DMS 273 (cell line): ENCODE data around the gene P2RY12.

Source experiments
- DNase-seq: peaks from one replicate; lab custom pipeline; 2025; ENCODE audit not compliant: unreplicated experiment; lab: John Stamatoyannopoulos, UW

P2RY12 gene

GRCh38 chr3:151307583-151308488 is 76.7 kb downstream of the P2RY12 start:
- DNase-seq = no peak

GRCh38 chr3:151307131-151307530 is 77.4 kb downstream of the P2RY12 start:
- no peak for DNase-seq

- DNase-seq = no peak
Observed at GRCh38 chr3:151306168-151306810, 78.3 kb downstream of the P2RY12 start.

- no peak for DNase-seq
Observed at GRCh38 chr3:151305775-151306151, 78.8 kb downstream of the P2RY12 start.

GRCh38 chr3:151305060-151305774 is 79.3 kb downstream of the P2RY12 start:
- DNase-seq = peak; percentile 22

- DNase-seq = no peak
Observed at GRCh38 chr3:151303751-151304150, 80.8 kb downstream of the P2RY12 start.

- DNase-seq = no peak
Observed at GRCh38 chr3:151301787-151302186, 82.8 kb downstream of the P2RY12 start.

- no peak for DNase-seq
Observed at GRCh38 chr3:151300539-151300938, 84.0 kb downstream of the P2RY12 start.

GRCh38 chr3:151299006-151299405 is 85.5 kb downstream of the P2RY12 start:
- DNase-seq = no peak

GRCh38 chr3:151297429-151297828 is 87.1 kb downstream of the P2RY12 start:
- no peak for DNase-seq

- DNase-seq = no peak
Observed at GRCh38 chr3:151296226-151296625, 88.3 kb downstream of the P2RY12 start.

- no peak for DNase-seq
Observed at GRCh38 chr3:151293127-151293526, 91.4 kb downstream of the P2RY12 start.

GRCh38 chr3:151290673-151291072 is 93.9 kb downstream of the P2RY12 start:
- peak; percentile 27 for DNase-seq

- DNase-seq = no peak
Observed at GRCh38 chr3:151289445-151289844, 95.1 kb downstream of the P2RY12 start.
